Bone marrow (tissue), 2 donors: Measurements from ENCODE around the gene RAB38.

ENCODE experiments used
- DNase-seq, 2 donors: peaks; one replicate each; lab custom pipeline; 2025; lab: John Stamatoyannopoulos, UW

The RAB38 gene

DNA sequence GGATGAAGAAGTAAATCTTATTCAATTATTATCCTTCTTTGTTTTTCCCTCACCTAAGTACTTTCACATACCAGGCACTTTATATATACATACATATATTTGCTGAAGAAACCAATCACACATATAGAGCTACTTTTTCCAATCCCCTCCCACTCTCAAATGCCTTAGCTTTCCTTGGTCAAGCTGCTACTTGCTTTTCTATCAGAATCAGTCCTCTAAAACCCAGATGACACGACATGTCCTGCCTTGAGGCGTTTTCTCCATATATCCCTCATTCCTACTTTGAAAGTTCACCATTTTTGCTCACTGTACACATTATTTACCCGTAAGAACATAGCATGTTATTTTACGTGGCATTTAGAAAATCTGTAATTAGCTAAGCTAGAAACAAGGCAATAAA, 5.4 kb downstream of the RAB38 start:
- no peak for DNase-seq

DNA sequence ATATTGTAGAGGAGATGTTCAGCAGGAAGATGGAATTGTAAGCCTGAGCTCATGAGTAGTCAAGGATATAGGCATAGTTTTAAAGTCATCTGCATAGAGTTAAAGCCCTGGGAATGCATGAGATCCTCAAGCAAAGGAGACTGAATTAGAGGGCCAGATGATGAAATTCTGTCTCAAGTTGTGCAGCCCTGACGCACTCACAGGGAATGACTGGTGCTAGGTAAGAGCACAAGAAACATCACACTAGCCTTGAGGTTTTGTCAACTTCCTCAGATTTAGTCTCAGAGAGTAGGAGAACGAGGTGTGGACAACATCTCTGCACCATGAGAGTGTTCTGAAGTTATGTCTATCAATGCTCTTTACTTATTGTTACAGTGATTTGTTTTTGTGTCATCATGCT, 5.8 kb downstream of the RAB38 start:
- DNase-seq: no peak

DNA sequence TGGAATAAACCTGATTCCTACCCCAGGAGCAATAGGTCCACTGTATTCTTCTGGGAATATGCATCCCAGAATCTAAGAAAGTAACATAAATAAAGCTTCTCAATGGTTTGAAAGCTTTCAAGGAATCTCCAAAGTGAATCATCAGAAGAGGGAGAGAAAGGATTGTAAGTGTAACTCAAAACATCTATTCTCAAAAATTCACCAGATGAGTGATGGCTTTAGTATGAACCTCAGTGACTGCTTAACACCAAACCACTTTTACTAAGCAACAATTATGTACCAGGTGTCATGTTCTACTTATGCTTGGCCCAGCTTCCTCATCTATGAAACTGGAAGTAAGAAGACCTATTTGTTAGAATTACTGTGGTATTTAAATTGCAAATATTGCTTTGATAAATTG, 7.4 kb downstream of the RAB38 start:
- DNase-seq: no peak

DNA sequence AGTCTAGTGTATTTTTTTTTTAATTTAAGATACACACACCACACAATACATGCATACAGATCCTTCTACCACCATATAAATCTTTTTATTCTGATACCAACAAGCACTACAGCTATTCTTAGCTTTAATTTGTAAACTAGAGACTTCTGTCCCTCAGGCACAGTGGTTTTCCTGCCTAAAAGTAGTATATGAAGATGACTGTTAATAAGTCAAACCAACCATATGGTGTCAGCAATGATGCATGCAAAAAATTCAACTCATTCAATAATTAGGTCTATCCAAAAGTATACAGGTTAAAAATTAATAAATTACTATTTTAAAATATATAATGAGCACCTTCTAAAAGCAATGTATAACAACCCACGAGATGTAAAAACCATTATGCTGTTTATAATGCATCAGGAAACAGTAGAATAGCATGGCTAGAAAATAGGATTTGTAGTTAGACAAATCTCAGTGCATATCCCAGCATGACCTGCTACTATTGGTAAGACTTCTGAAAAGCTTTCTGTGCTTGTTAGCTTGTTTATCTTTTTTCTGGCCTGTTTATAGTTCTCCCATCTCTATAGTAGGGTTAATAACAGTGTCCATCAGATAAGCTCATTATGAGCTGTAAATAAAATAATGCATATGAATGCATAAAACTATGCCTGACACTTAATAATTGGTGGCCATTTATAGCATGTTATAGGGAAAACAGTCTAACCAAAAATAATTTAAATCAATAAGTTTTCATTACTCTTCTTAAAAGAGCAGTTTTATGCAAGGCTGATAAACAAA, 10.2 kb downstream of the RAB38 start:
- DNase-seq: no peak

DNA sequence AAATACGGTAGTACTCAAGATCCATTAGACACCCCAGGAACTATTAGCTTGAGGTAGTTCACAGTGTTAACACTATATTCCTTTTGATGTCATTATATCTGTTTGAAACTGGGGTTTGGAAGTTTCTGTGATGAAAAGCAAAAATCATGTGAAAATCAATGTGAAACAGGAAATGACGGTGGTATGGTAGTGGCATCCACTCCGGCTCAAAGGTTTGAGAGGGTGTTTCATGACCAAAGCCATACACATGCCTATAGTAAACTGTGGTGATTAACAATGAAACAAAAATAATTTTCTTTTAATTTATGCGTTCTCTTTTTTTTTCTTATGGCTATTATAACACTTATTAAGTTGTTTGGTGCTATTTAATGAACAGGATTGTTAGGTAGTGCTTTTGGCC, 10.9 kb downstream of the RAB38 start:
- DNase-seq: no peak

DNA sequence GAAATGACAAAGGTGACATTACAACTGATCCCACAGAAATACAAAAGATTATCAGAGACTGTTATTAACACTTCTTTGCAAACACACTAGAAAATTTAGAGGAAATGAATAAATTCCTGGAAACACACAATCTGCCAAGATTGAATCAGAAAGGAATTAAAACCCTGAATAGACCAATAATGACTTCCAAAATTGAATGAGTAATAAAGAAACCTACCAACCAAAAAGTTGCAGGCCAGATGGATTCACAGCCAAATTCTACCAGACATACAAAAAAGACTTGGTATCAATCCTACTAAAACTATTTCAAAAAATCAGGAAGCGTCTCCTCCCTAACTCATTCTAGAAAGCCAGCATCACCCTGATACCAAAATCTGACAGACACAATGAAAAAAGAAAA, 17.2 kb downstream of the RAB38 start:
- no peak for DNase-seq

DNA sequence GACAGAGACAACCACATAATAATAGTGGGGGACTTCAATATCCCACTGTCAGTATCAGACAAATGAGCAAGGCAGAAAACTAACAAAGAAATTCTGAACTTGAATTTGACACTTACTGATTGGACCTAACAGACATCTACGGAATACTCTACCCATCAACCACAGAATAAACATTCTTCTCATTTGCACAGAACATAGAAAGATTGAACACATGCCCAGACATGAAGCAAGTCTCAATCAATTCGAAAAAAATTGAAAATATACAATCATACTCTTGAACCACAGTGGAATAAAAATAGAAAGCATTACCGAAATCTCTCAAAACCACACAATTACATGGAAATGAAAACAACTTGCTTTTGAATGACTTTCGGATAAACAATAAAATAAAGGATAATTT, 17.9 kb downstream of the RAB38 start:
- no peak for DNase-seq

DNA sequence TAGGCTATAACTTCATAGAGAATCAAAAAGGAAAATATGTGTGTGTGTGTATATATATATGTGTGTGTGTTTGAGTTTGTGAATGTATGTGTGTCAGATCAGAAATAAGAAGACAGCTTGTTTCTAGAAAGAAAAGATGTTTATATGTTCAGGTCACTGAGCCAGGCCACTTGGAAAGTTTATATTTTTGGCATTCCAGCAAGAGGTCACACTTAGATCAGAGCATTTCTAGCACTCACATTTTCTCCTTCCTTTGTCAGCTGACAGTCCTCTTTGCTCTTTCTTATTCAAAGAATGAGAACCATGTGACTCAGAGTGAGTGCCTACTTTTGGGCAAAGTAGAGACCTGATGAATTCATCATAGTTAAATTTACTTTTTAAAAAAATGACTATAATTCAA, 22.9 kb downstream of the RAB38 start:
- no peak for DNase-seq

DNA sequence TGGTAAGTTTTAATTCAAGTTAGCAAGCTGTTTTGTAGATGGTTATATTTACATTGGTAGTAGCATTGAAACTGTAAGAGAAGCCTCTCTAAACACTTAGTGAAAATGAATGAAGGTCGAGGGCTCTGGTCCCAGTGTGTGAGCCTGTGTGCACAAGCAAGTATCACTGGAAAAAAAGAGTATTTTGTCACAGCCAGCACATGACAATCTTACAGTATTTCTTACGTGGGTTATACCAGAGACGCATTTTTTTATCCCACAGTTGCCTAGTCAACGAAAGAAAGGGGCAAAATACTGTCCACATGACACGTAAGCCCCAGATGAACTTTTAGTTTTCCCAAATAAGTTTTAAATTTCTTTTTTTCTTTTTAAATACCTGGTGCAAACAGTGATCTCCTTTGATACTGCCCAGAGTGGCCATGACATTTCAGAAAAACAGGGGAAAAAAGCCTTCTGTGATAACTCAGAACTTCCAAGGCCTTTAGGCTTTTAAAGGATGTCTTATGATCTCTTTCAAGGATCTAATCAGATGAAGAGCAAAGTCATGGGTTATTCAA, 23.5 kb downstream of the RAB38 start:
- DNase-seq: no peak

DNA sequence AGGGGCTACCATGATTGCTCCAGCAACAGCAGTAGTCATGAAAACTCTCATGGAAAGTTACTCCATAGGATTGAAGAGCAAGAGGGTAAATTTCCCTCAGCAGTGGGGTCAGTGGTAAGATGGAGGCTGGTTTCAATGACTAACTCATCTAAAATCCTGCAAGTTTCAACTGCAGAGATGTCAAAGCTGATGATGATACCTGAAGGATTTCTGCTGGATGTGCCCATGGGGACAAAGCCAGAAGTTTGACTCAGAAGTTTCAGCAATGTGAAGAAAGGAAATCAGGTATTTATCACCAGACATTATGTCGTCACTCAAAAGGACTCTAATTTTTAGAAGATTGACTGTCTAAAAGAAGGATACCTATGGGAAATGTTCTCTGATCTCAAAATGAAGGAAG, 29.1 kb downstream of the RAB38 start:
- no peak for DNase-seq

DNA sequence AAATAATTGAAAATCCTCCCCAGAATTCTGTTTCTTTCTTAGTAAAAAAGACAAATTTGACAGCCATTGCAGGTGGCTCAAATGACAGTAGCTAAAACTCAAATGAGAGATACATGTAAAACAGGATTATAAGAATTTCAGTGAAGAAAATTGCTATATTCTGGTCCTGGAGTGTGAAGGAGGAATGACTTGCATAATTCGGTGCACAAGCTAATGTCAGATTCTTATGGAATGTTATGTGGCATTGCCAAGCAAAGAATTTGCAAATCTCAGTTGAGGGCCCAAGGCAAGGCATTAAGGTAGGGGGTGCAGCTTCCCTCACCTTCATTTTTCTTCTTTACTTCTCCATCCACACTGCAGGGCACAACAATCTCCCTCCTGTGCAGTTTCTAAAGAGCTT, 35.4 kb downstream of the RAB38 start:
- DNase-seq: no peak

DNA sequence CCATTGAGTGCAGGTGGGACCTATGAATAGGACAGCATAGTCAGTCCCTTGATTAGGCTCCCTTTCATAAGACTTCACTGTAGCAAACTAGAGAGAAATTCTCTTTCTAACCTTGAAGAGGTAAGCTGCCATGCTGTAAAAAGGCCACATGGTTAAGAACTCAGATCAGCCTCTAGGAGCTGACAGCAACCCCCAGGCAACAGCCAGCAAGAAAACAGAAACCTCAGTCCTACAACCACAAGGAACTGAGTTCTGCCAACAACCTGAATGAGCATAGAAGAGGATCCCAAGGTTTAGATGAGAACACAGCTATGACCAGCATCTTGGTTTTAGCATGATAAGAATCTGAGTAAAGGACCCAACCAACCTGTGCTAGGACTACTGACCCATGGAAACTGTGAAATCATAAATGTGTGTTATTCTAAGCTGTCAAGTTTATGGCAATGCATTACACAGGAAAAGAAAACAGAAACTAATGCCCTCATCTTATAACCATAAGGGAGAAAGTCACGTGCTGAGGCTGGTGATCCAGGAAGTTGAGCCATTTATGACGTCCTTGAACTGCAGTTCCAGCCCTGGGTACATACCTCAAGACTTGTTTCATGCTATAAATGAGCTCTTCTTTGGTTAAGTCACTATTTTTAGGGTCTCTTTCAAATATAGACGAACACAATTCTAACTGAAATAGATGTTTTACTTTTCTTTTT, 43.3 kb downstream of the RAB38 start:
- no peak for DNase-seq

DNA sequence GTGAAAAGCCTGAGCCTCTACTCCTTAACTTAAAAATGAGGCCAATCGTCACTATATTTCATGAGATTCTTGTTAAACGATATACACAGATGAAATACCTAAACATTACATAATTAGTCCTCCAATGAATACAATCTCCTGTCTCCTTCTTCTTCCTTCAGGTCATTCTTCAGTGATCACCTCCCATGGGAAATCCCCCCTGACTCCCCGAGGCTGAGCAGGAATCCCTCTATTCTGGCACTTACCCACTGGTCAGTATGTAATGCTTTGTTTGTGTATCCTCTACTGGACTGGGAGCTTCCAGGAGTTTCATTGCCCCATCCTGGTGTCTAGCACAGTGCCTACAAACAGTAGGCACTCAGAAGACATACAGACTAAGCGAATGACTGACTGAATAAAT, 52.3 kb downstream of the RAB38 start:
- no peak for DNase-seq

DNA sequence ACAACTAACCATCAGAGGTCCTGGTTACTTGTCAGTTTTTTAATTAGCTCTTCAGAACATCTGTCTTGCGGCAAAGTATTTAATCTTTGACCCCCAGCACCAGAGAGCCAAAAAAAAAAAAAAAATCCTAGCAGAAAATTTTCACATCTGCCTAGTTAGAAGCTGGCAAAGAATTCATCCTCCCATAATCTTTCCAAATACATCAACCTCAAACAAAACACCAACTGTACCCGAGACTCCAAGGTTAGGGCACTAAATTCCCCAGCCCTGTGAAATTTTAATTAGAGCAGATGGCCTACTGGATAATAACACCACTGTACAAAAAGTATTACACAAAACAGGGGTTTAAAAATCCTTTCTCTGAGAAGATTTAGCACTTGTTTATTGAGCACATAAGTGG, 55.7 kb downstream of the RAB38 start:
- no peak for DNase-seq

DNA sequence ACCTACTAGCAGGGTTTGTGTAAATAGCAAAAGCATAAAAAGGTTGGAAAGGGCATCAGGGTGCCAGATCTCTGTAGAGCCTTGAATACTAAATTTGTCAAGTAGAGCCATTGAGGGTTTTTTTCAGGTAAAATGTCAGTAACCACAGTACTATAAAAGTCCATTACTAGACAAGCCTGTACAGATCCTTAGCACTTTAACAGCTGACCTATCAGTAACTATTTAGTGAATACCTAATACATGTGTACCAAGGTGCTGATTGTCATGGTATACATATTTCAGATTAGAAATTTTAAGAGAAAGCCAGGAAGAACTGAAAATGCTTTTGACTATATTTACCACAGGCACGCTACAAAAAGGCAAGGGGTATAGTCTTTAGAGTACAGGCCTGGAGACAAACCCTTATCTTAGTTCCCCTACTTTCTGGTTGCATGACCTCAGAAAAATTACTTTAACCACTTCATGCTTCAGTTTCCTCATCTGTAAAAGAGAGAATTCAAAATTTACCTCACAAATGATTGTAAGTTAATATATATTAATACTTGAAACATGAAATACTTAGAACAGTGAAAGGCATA, 57.9 kb downstream of the RAB38 start:
- no peak for DNase-seq

DNA sequence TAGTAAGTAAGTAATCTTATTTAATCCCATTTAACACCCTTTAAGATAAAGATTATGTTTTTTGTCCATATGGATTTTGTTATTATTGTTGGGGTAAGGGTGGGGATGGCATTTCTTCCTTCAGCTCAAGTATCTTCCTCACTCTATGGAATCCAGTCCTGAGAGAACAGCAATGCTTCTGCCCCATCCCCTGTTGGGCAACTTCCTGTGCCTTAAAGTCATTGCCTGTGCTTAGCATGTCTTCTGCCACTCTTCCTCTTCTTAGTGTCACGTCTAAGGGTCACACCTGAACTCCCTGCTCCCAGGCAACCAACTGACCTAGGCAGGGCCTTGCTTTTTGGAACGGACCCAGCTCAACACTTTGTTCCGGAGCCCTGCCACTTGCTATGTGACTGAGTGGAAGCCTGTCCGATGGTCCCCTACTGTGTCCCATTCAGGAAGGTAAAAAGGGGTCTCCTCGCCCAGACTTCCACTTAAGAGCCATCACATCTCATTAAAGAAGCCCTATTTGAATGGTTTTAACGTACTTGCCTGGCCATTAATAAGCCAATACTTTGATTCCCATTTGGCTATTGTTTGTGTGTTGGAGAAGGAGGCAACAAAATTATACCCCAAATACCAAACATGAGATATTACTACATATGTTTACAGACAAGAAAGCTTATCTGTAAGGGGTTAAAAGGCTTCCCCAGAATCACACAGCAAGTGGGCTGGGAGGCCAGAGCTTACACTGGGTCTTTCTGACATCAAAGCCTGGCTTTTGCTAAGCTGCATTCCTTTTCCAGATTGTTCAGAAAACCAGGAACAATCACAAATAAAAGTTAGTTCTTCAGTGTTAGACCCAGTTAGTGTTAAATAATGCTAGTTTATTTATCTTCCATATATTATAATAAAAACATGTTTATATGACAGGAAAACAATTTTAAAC, 59.2 kb downstream of the RAB38 start:
- DNase-seq: no peak

DNA sequence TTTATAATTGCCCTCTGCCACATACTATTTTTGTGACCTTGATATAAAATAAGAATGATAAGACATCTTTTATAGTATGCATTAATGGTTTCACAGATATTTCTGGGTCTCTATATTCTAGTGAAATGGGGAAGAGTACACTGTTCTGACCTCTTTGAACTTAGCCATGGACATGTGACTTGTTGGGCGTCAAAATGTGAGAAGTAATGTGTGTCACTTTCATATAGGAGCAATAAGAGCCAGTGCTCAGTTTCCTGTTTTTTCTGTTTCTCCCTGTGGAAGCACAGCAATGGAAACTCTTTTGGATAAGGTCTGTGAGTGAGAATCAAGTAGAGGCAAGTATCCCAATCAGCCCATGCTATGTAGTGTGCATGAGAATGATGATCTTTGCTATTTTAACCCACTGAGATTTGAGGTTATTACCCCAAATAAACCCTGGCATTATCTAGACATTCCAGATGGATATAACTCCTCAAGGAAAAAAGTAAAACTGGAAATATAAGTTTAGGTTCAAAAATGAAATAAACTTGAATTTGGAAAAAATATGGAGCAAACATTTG, 60.7 kb downstream of the RAB38 start:
- no peak for DNase-seq

DNA sequence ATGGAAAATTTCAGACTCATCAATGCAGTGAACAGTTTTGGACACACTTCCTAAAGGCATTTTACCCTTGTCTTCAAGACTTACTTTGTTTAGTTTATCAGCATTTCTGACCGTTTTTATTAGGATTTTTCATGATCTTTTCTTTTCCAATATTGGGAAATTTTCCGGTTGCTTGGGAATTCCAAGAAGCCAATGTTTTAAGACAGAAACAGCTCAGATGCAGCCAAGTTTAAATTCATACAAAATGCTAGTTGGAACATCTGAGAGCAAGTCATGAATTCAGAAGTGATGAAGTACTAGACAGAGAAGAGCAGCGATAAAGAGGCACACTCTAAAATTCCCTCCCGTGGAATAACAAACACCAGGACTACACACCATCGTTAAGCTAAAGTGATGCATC, 68.6 kb downstream of the RAB38 start:
- no peak for DNase-seq

DNA sequence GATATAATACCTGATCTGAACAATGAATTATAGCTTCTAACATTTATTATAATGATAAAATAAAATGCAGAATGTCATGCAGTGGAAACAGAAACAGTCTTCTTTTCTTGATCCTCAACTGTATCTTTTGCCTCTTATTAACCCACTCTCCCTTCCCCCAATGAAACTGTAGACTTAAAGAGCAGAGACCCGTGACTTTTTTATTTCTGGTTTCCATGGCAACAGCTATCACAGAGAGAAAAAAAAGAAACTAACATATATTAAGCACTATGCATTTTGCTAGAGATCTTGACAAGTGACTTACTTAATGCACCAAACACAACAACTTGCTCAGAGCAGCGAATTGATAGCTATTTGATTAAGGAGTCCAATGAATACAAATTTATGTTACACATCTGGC, 69.3 kb downstream of the RAB38 start:
- no peak for DNase-seq

DNA sequence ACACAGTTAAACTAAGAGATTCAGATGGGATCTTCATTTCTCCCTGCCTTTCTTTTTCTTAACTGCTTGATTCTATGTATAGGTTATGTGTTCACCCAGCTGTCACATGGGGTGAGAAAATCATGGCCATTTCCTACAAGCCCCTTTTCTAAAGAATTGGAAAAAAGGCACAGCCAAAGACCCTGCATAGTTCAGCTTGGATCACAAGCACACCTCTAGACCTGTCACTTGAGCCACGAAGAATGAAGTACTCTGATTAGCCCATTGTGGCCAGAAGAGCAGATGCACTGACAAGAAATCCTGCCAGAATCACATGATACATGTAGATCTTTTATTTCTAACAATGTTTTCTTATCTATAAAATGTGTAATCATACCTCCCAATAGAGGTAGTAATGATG, 69.7 kb downstream of the RAB38 start:
- DNase-seq: no peak

DNA sequence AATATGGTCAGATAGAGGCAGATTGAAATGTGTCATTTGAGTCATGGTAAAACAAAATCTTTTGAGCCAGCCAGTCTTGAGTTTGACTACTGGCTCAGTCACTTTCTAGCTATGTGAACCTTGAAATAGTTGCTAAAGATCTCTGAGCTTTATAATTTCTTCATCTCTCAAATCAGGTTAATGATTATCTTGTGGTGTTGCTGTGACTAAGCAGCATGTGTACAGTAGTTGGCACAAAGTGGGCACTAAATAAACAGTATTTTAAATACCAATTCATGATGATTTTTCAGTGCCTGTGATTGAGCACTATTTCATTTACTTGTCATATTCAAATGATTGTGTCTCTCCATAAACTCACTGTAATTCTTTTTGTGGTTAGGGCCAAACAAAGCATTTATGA, 70.8 kb downstream of the RAB38 start:
- no peak for DNase-seq
